GM18909 (cell line): ENCODE measurements around the gene MTX1.

Source experiments
- ATAC-seq: cut with Tn5 transposase; IDR thresholded peaks from one replicate; pipeline ENCODE4 v1.9.1; 2021; ENCODE audit warnings: mild to moderate bottlenecking; ENCODE audit not compliant: unreplicated experiment, poor library complexity

The MTX1 gene

GRCh38 chr1:155255243-155256007, 46.9 kb downstream of the MTX1 start, which contains the start of gene ENTREP3:
Gene ENTREP3 (minus strand): TSS chr1:155255483. CDS start chr1:155254877, 606 bp downstream.
- ATAC-seq = peak; percentile 62

DNA sequence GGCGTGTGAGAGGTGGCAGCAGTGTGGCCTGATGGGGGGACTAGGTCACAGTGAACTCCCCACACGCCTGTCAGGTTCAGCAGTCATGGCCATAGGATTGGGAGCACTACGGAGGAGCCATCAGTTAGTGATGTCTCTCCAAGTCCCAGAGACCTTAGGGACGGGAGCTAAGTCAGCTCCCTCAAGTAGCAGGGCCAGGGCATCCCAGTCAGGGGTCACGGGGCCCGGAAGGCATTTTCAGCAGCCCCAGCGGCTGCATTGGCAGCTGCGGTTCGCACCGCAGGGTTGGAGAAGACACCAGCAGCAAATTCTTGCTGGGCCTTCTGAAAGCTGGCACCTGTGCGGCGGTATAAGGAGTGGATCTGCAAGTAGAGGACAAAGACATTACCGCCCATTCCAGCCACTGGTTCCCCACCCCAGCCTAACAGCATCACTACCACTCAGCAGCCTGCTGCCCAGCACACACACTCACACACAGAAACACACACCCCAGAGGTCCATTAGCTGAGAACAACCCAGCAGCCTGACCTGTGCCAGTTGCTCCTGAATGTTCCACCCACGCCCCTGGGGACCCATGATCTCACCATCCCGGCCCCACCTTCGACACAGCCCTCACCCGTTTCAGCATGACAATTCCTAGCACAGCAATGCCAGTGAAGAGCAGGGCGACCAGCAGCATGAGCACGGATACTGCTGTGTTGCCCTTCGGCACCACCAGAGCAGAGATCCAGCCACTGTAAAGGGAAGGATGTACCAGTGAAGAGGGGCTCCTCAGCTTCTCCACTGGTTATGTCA, 47.8 kb downstream of the MTX1 start:
- ATAC-seq = no peak

DNA sequence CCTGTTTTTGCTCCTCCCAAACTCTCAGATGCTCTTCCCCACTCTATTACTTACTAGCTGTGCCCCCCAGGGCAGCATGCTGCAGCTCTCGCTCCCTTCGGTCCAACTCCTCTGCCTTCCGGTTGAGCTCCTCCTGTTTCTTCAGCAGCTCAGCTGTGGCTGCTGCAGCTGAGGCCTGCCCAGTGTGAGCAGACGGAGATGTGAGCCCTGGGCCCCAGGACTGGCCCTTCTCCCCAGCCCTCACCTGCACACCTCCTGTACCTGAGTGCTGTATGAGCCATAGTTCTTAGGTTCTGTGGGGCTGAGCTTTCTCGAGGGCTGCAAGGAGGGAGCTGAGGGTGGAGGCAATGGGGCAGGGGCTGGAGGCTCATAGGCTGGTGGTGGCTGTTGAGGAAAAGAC, 51.8 kb downstream of the MTX1 start:
- ATAC-seq = no peak

- peak; percentile 4 for ATAC-seq
Observed at GRCh38 chr1:155261493-155261851, 53.0 kb downstream of the MTX1 start.

DNA sequence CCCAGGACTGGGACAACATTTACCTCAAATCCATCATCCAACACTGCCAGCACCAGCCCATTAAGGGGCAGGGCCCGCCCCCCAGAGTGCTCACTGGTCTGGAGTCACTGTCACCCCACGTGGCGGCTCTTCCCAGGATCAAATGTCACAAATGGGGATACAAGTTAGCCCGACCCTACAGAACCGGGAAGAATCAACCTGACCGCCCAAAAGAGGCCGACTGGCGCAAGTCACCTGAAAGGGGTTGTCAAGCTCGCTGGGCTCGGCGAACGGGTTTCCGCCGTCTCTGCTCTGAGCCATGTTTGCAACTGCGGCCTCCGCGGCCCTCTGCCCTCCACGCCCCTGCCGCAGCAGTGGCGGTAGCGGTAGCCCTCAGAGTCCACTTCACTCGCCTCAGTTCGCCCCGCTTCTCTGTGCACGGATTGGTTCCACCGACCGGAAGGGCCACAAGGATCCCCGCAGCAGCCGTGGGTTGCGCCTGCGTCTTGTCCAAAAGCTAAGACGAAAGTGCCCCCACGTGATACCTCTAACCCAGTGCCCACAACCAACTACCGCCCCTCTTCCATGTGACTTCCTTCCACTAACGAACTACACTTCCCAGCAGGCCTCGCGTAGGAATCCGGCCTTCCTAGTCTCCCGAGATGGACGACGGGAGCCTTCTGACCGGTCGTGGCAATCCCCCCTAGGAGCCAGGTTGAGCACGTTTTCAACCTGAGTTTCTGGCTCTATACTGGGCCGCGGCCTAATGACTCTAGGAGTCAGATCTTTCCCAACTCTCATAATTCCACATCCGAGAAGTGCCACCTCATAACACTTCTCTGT, 53.6 kb downstream of the MTX1 start, which contains the start of gene SCAMP3:
Gene SCAMP3 (minus strand): TSS at position 509 of the 822 bp plus-strand sequence. CDS start 209 bp downstream, at position 300.
- peak; percentile 86 for ATAC-seq

DNA sequence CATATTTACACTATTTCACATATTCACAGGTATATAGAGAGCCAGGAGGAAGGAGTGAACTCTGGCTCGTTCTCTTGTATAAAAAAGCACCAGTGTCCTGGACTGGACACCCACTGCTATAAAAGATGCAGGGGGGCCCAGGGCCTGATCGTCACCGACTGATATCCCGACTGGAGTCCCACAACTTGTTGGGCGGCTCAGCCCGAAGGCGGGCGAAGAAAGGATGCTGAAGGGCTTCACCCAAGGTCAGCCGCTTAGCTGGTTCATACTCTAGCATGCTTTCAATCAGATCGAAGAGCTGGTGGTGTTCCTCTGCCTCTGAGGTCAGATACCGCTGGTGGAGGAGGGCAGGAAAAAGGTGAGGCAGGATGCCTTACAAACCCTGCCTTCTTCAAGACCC, 54.6 kb downstream of the MTX1 start:
- no peak for ATAC-seq
